ENCODE measurements around the gene SRPK1. TPM values are rescaled to one million over a fixed set of nuclear protein-coding genes. Genes with fewer than 3 reads are reported as not detected.
A peak's percentile ranks its signal among the peaks of the same experiment; 100 is the strongest.

The SRPK1 gene
- total and polyA plus RNA-seq, 2 of the 13 experiments (the other 11 are each of a cell fraction or from before 2014, with no cell fraction given), result 56.4 to 142 TPM

GRCh38 chr6:35919827-35920751, 809 bp downstream of the SRPK1 start (continued):
- TF ChIP-seq, protein P1, sequence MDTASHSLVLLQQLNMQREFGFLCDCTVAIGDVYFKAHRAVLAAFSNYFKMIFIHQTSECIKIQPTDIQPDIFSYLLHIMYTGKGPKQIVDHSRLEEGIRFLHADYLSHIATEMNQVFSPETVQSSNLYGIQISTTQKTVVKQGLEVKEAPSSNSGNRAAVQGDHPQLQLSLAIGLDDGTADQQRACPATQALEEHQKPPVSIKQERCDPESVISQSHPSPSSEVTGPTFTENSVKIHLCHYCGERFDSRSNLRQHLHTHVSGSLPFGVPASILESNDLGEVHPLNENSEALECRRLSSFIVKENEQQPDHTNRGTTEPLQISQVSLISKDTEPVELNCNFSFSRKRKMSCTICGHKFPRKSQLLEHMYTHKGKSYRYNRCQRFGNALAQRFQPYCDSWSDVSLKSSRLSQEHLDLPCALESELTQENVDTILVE (CRISPR knock-in tag; IDR thresholded peaks at IDR 0.05), result peak; percentile 34; the same call in 1 of the 2 replicates
- TF ChIP-seq HMGA1 (CRISPR knock-in tag; conservative IDR thresholded peaks at IDR 0.05) (no peak), ZNF468 (CRISPR knock-in tag; IDR thresholded peaks at IDR 0.05) (no peak), ESRRA (CRISPR knock-in tag; IDR thresholded peaks at IDR 0.05; ENCODE audit: low read depth) (0 out of 2 replicates have a peak, but pooled peaks have one; percentile 26), SMAD1 (CRISPR knock-in tag; IDR thresholded peaks at IDR 0.05; ENCODE audit: borderline replicate concordance, low read depth) (no peak), ZIK1 (CRISPR knock-in tag; IDR thresholded peaks at IDR 0.05; ENCODE audit: borderline replicate concordance, low read depth) (no peak), CEBPG (CRISPR knock-in tag; IDR thresholded peaks at IDR 0.05) (peak; percentile 77), PCBP2 (optimal IDR thresholded peaks at IDR 0.05; ENCODE audit: low read depth, low read length, poor library complexity, severe bottlenecking) (no peak), SMARCE1 (IDR thresholded peaks at IDR 0.05; ENCODE audit: borderline replicate concordance) (no peak), ZKSCAN1 (IDR thresholded peaks at IDR 0.05; ENCODE audit: low read length) (no peak), EZH2 (conservative IDR thresholded peaks at IDR 0.05; ENCODE audit: low read depth, low read length) (no peak), GMEB2 (CRISPR knock-in tag; IDR thresholded peaks at IDR 0.05; ENCODE audit: low read depth) (no peak), MYPOP (CRISPR knock-in tag; IDR thresholded peaks at IDR 0.05) (no peak; the same call in 1 of the 2 replicates), ZNF782 (CRISPR knock-in tag; IDR thresholded peaks at IDR 0.05; ENCODE audit: borderline replicate concordance) (peak; percentile 73; the same call in 1 of the 2 replicates), MXD1 (CRISPR knock-in tag; IDR thresholded peaks at IDR 0.05) (peak; percentile 54; the same call in 1 of the 2 replicates), KAT7 (CRISPR knock-in tag; IDR thresholded peaks at IDR 0.05; ENCODE audit: borderline replicate concordance) (peak; percentile 86; the same call in 1 of the 2 replicates), TCF7 (IDR thresholded peaks at IDR 0.05; ENCODE audit: low read depth) (no peak), ZFX (CRISPR knock-in tag; IDR thresholded peaks at IDR 0.05; ENCODE audit: low read depth) (peak; percentile 84), MATR3 (CRISPR knock-in tag; IDR thresholded peaks at IDR 0.05) (no peak)
- TF ChIP-seq, protein P2, sequence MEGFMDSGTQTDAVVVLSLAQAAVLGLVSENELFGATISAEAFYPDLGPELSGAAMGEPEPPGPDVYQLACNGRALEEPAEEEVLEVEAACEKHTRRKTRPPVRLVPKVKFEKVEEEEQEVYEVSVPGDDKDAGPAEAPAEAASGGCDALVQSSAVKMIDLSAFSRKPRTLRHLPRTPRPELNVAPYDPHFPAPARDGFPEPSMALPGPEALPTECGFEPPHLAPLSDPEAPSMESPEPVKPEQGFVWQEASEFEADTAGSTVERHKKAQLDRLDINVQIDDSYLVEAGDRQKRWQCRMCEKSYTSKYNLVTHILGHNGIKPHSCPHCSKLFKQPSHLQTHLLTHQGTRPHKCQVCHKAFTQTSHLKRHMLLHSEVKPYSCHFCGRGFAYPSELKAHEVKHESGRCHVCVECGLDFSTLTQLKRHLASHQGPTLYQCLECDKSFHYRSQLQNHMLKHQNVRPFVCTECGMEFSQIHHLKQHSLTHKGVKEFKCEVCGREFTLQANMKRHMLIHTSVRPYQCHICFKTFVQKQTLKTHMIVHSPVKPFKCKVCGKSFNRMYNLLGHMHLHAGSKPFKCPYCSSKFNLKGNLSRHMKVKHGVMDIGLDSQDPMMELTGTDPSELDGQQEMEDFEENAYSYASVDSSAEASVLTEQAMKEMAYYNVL (CRISPR knock-in tag; IDR thresholded peaks at IDR 0.05; ENCODE audit: borderline replicate concordance), result peak; percentile 28
- TF ChIP-seq, protein P3, sequence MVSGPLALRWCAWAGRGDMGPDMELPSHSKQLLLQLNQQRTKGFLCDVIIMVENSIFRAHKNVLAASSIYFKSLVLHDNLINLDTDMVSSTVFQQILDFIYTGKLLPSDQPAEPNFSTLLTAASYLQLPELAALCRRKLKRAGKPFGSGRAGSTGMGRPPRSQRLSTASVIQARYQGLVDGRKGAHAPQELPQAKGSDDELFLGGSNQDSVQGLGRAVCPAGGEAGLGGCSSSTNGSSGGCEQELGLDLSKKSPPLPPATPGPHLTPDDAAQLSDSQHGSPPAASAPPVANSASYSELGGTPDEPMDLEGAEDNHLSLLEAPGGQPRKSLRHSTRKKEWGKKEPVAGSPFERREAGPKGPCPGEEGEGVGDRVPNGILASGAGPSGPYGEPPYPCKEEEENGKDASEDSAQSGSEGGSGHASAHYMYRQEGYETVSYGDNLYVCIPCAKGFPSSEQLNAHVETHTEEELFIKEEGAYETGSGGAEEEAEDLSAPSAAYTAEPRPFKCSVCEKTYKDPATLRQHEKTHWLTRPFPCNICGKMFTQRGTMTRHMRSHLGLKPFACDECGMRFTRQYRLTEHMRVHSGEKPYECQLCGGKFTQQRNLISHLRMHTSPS (CRISPR knock-in tag; IDR thresholded peaks at IDR 0.05; ENCODE audit: low read depth), result no peak

Data from HepG2 (cell line).